Myocyte (in vitro differentiated cells): Measurements from ENCODE around the gene KRTAP10-3. TPM values are rescaled to one million over a fixed set of nuclear protein-coding genes. Genes with fewer than 3 reads are reported as not detected.

Experiments
- total RNA-seq: library from RNA; depleted of rRNA; stranded (reverse); fragments of >200 nt; gene quantifications from 2 replicates; pipeline ENCODE4 v1.2.3, GENCODE V29; 2014

The KRTAP10-3 gene
- total RNA-seq, 1 donor from 2014 or later, result not detected

Other genes starting within 250 kb of the KRTAP10-3 start
- gene CFAP410, start 219.4 kb downstream of the KRTAP10-3 start, total RNA-seq, result 28.1 and 38.0 TPM in 2 replicates
- gene TRPM2, start 205.2 kb downstream of the KRTAP10-3 start, total RNA-seq, result not detected in 2 replicates
- not detected in 2 replicates for gene LRRC3, start 103.3 kb downstream of the KRTAP10-3 start, total RNA-seq
- not detected in 2 replicates for gene KRTAP10-1, start 18.6 kb downstream of the KRTAP10-3 start, total RNA-seq
- not detected in 2 replicates for gene KRTAP10-2, start 7.3 kb downstream of the KRTAP10-3 start, total RNA-seq
- not detected in 2 replicates for gene KRTAP10-4, start 14.9 kb upstream of the KRTAP10-3 start, total RNA-seq
- gene KRTAP10-5, start 21.8 kb upstream of the KRTAP10-3 start, total RNA-seq, result not detected in 2 replicates
- not detected in 2 replicates for gene KRTAP10-6, start 33.7 kb upstream of the KRTAP10-3 start, total RNA-seq
- gene KRTAP10-7, start 41.8 kb upstream of the KRTAP10-3 start, total RNA-seq, result not detected in 2 replicates
- not detected in 2 replicates for gene KRTAP10-8, start 53.3 kb upstream of the KRTAP10-3 start, total RNA-seq
- not detected in 2 replicates for gene KRTAP10-9, start 68.3 kb upstream of the KRTAP10-3 start, total RNA-seq
- gene KRTAP10-10, start 78.6 kb upstream of the KRTAP10-3 start, total RNA-seq, result not detected in 2 replicates
- not detected in 2 replicates for gene KRTAP10-11, start 87.6 kb upstream of the KRTAP10-3 start, total RNA-seq
- not detected in 2 replicates for gene KRTAP12-4, start 95.9 kb upstream of the KRTAP10-3 start, total RNA-seq
- gene KRTAP12-3, start 99.1 kb upstream of the KRTAP10-3 start, total RNA-seq, result not detected in 2 replicates
- gene KRTAP12-2, start 108.1 kb upstream of the KRTAP10-3 start, total RNA-seq, result not detected in 2 replicates
- gene KRTAP12-1, start 123.4 kb upstream of the KRTAP10-3 start, total RNA-seq, result not detected in 2 replicates
- not detected in 2 replicates for gene KRTAP10-12, start 138.4 kb upstream of the KRTAP10-3 start, total RNA-seq
- not detected in 2 replicates for gene TSPEAR, start 152.8 kb upstream of the KRTAP10-3 start, total RNA-seq
- 98.0 and 99.8 TPM in 2 replicates for gene UBE2G2, start 243.0 kb upstream of the KRTAP10-3 start, total RNA-seq